Coronary artery (tissue), 2 donors: ENCODE results near the gene SPATA9.
A peak's percentile ranks its signal among the peaks of the same experiment; 100 is the strongest.
"Not testable (repeated sequence)": the region's sequence is repeated elsewhere in the genome, so short reads cannot be mapped to it uniquely, and the experiment has no call there.

ENCODE experiments used
- DNase-seq: peaks from one replicate; pipeline ENCODE4 v3.0.0-alpha.2; 2017; ENCODE audit warnings: low spot score
- H3K27ac ChIP-seq, 2 donors: fragments of 200-600 bp; sonication (generic); one replicate each; pipeline ENCODE4 v1.5.1; 2016 to 2019
- H3K4me3 ChIP-seq: fragments of 200-600 bp; sonication (generic); 2 replicates; pipeline ENCODE4 v1.5.1; 2016; ENCODE audit warnings: mild to moderate bottlenecking, moderate library complexity
- CTCF ChIP-seq: fragments of 200-600 bp; sonication (generic); IDR thresholded peaks from one replicate; pipeline ENCODE4 v1.5.1; 2019; ENCODE audit warnings: antibody characterized with exemption

The SPATA9 gene

DNA sequence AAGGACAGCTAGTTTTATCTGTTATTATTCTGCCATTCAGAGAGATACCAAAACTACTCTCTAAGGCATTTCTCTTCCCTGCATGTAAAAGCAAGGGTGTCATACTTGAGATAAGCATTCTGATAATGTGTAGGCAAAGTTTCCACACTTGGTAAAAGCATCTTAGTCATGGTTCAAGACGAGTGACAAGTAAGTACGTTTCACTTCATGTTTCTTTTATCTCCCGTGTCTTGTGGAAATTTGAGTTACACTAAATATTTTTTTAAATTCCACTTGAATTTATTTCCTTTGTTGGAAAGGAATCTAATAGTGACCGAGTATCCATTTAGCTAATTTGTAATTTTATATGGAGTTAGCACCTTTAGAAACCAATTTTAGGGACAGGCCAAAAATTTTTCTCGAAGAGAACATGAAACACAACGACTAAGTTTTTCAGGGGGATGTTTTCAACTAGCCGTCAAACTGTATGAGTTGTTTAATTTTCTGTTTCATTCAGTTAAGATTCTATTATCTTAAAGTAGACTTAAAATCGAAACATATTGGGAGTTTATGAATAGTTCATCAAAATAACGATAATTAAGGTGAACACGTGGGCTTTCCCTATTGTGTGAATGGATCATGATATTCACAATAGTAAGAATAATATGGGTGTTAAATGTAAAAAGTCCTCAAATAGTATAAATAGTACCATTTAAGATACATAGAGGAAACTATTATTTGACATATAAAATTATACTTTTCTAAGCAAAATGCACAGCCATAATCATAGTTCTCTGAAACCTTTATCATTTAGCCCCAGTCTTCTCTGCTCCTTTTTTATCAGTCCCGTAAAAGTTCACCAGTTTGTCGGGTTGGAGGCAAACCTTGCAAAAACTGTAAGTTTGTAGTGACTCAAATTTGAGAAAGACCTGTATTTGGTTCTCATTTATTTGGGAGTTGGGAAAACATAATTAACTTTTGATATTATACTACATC is 34.6 kb downstream of the SPATA9 start:
- TF ChIP-seq CTCF = no peak
- Histone ChIP-seq H3K4me3 (peak overlapping the region; percentile 65), H3K27ac (peak overlapping the region in 1 of 2 donors; percentile 90)
- no peak for DNase-seq

DNA sequence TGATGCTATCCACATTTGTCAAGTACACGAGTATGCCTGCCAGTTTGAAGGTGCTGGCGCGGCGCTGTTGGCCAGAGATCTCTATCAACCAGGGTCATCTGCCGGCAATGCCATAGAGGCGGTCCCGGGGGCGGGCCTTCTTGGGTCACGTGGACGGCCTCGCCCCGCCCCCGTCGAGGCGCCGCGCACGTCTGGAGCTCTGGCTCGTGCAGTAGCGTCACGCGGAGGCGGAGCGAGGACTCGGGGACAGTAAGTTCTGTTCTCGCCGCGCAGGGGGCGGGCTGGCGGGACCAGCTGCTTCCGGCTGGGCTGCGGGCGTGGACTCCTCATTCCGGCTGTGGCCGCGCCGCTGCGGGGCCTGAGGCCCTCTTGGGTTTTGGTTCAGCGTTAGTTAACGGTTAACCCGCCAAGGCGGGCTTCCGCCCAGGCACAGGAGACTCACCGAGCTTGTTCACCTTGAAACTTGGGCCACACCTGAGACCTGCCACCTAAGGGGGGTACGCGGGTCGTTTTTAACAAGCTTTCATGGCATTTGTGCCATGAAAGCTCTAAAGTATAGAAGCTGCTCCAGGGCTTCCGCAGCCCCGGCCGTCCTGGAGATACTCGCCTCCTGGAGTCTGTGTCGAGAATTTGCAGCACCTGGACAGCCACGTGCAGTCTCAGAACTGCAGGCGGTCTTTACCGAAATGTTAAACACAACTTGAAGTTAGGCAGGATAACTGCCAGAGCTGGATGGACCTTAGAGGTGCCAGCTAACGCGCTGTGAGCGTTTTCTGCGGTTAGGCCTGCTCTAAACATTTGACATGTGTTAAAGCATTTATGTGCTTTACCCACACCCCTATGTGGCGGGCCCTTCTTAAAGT is 36.0 kb downstream of the SPATA9 start, which contains the start of gene RFESD:
RFESD (plus strand) TSS at position 209 of the 863 bp plus-strand sequence. CDS start 5,495 bp downstream, outside the sequence.
- peak within 1 kb of the TSS; percentile 65 for H3K4me3 ChIP-seq
- no peak for TF ChIP-seq CTCF
- peak; percentile 99 for DNase-seq
- peak within 1 kb of the TSS; percentile 86 to 90 for H3K27ac ChIP-seq

DNA sequence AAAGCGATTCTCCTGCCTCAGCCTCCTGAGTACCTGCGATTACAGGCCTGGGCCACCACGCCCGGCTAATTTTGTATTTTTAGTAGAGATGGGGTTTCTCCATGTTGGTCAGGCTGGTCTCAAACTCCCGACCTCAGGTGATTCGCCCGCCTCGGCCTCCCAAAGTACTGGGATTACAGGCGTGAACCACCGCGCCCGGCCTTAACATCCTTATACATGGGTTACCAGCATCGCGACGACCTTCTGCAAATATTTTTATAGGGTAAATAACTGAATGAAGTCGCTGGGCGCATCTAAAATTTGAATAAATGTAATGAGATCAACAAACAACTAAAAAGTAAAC is 36.6 kb downstream of the SPATA9 start:
- not testable (repeated sequence) for DNase-seq
- Histone ChIP-seq H3K4me3 (peak overlapping the region; percentile 65), H3K27ac (peak overlapping the region; percentile 86 to 90)

GRCh38 chr5:95644351-95645042 is 38.3 kb downstream of the SPATA9 start:
- DNase-seq = no peak
- peak overlapping the region in 1 of 2 donors; percentile 48 for H3K27ac ChIP-seq

GRCh38 chr5:95643152-95643551 is 39.6 kb downstream of the SPATA9 start:
- Histone ChIP-seq H3K4me3 (no peak overlapping the region), H3K27ac (no peak overlapping the region)
- no peak for TF ChIP-seq CTCF
- DNase-seq = no peak

More at GRCh38 chr5:95644351-95645042, 38.3 kb downstream of the SPATA9 start:
- no peak overlapping the region for H3K4me3 ChIP-seq
- peak; percentile 42 for TF ChIP-seq CTCF

GRCh38 chr5:95641741-95642220 is 41.0 kb downstream of the SPATA9 start:
- H3K4me3 ChIP-seq = no peak overlapping the region
- no peak for DNase-seq
- TF ChIP-seq CTCF = no peak
- no peak overlapping the region for H3K27ac ChIP-seq
